ACC112 (cell line): ENCODE data around the gene ACTL10.

Experiments
- H2AFZ ChIP-seq: fragments of 200-600 bp; sonication (generic); one replicate; pipeline ENCODE4 v1.6.0; 2017; ENCODE audit warnings: antibody characterized with exemption, low read length; ENCODE audit not compliant: unreplicated experiment
- H3K27ac ChIP-seq: fragments of 200-600 bp; sonication (generic); 2 replicates; pipeline ENCODE4 v1.5.1; 2014; ENCODE audit warnings: low read depth, mild to moderate bottlenecking, antibody characterized with exemption, low read length, moderate library complexity
- H3K27me3 ChIP-seq: fragments of 200-600 bp; sonication (generic); 2 replicates; pipeline ENCODE4 v1.6.1; 2014; ENCODE audit warnings: mild to moderate bottlenecking, antibody characterized with exemption, low read length, moderate library complexity, mixed read lengths; ENCODE audit not compliant: insufficient read depth
- H3K36me3 ChIP-seq: fragments of 200-600 bp; sonication (generic); 2 replicates; pipeline ENCODE4 v1.6.1; 2016; ENCODE audit warnings: mild to moderate bottlenecking, antibody characterized with exemption, low read length, moderate library complexity, mixed read lengths; ENCODE audit not compliant: insufficient read depth
- H3K4me1 ChIP-seq: fragments of 200-600 bp; sonication (generic); one replicate; pipeline ENCODE4 v1.6.1; 2016; ENCODE audit warnings: low read length, mixed read lengths; ENCODE audit not compliant: insufficient read depth, unreplicated experiment, control insufficient read depth
- H3K4me3 ChIP-seq: fragments of 200-600 bp; sonication (generic); 2 replicates; pipeline ENCODE4 v1.5.1; 2014; ENCODE audit warnings: mild to moderate bottlenecking, low read depth, low read length
- H3K79me2 ChIP-seq: fragments of 200-600 bp; sonication (generic); one replicate; pipeline ENCODE4 v1.6.0; 2016; ENCODE audit warnings: low read length; ENCODE audit not compliant: control insufficient read depth, unreplicated experiment, insufficient read depth

The ACTL10 gene

DNA sequence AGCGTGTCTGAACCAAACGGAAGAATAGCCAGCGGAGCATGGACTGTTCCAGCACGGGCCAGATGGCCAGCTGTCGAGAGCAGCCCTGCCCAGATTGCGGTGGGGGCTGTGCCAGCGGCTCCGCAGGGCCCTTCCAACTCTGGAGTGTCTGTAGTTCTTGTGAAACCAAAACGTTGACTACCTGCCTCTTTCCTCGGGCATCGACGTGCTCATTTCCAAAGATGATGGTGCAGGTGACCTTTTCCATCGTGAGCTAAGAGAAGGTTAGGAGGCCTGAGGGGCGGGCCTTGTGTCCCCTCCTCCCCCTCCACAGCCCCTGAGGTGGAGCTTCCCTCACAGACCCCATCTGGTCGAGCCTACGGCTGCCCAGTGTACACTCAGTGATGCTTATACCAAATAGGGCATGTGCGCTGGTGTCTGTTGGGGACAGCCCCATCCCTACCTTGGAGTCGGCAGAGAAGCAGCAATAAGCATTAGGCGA is 17.5 kb upstream of the ACTL10 start:
- H2AFZ ChIP-seq, result no peak overlapping the region
- no peak overlapping the region for H3K27ac ChIP-seq
- peaks cover 21% of the 10 kb centered on the region for H3K4me1 ChIP-seq
- no peaks in the 10 kb centered on the region for H3K79me2 ChIP-seq
- H3K36me3 ChIP-seq, result peaks cover 9% of the 10 kb centered on the region
- H3K4me3 ChIP-seq, result no peak overlapping the region
- H3K27me3 ChIP-seq, result no peaks in the 10 kb centered on the region

DNA sequence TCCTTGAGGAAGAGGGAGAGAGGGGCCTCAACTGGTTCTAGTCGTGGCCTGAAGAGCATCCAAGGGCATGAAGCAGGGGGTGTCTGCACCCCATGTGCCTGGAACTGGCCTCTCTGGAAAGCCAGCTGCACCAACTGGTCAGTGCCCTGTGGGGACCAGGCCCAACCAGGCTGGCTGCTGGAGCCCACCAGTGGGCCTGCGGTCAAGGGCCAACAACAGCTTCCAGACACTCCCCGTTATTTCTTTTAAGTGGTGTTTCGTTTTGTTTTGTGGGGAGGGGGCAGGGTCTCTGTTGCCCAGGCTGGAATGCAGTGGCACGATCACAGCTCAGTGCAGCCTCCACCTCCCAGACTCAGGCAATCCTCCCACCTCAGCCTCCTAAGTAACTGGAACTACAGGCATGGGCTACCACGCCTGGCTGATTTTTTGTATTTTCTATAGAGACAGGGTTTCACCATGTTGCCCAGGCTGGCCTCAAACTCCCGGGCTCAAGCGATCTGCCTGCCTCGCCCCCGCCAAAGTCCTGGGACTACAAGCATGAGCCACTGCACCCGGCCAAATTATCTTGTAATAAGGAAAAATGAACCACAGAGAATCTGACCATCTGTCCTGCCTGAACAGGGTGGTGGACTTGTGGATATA is 16.5 kb upstream of the ACTL10 start:
- Histone ChIP-seq H3K27me3 (no peaks in the 10 kb centered on the region), H2AFZ (no peak overlapping the region), H3K79me2 (no peaks in the 10 kb centered on the region), H3K4me1 (peaks cover 21% of the 10 kb centered on the region), H3K27ac (no peak overlapping the region), H3K36me3 (peaks cover 6% of the 10 kb centered on the region), H3K4me3 (no peak overlapping the region)

DNA sequence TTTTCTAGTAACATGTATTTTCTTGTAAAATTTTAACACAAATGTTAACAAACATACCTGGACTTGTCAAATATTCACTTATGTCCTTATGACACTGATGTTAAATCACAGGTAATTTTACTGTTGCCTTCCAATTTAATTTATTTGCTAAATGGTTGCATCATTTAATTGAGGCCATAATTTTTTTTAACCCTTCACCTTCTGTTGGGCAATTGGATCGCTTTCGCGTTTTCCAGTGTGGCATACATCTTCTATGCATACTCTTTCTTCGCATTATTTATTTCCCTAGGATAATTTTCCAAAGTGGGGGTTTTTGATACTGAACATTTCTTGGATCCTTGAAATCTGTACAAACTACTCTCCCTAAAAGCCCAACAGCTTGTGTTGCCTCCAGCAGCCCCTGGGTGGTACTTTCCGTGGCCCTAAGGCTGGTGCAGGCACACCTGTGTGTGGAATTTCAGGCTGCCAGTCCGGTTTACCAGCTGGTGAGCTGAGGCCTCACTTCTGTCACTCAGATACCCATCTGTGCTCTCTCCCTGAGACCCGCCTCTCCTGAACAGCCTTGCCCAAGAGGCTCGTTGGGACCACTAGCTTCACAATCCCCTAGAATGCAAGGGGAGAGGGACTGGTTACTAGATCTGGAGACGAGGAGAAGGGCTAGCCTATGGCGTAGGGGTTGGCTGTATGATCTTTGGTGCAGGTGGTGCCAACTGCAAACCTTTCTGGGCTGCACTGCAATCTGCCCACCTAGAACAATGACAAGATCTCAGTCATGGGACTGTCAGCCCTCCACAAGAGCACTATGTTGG is 15.8 kb upstream of the ACTL10 start:
- no peak overlapping the region for H3K27ac ChIP-seq
- no peaks in the 10 kb centered on the region for H3K79me2 ChIP-seq
- peaks cover 21% of the 10 kb centered on the region for H3K4me1 ChIP-seq
- no peaks in the 10 kb centered on the region for H3K36me3 ChIP-seq
- H3K4me3 ChIP-seq, result no peak overlapping the region
- no peaks in the 10 kb centered on the region for H3K27me3 ChIP-seq
- H2AFZ ChIP-seq, result no peak overlapping the region

DNA sequence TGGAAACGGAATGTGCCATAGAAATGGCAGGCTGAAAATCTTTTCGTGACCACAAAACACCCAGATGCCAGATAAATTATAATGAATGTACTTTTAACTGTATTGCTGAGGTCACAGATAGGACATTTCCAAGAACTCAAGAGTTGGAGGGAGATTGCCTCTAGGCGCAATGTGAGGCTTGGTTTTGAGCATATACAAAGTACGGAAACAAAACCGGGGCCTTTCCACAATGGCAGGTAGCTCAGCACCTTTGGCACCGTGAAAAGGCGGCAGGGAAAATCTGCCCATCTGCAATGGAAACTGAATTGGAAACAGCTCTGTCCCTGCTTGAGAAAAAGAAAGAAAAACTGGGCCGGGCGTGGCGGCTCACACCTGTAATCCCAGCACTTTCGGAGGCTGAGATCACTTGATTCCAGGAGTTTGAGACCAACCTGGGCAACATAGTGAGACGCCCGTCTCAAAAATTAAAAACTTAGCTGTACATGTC is 15.1 kb upstream of the ACTL10 start:
- no peaks in the 10 kb centered on the region for H3K79me2 ChIP-seq
- no peak overlapping the region for H3K27ac ChIP-seq
- H3K4me1 ChIP-seq, result peaks cover 21% of the 10 kb centered on the region
- H3K27me3 ChIP-seq, result no peaks in the 10 kb centered on the region
- no peak overlapping the region for H3K4me3 ChIP-seq
- no peak overlapping the region for H2AFZ ChIP-seq
- H3K36me3 ChIP-seq, result no peaks in the 10 kb centered on the region

DNA sequence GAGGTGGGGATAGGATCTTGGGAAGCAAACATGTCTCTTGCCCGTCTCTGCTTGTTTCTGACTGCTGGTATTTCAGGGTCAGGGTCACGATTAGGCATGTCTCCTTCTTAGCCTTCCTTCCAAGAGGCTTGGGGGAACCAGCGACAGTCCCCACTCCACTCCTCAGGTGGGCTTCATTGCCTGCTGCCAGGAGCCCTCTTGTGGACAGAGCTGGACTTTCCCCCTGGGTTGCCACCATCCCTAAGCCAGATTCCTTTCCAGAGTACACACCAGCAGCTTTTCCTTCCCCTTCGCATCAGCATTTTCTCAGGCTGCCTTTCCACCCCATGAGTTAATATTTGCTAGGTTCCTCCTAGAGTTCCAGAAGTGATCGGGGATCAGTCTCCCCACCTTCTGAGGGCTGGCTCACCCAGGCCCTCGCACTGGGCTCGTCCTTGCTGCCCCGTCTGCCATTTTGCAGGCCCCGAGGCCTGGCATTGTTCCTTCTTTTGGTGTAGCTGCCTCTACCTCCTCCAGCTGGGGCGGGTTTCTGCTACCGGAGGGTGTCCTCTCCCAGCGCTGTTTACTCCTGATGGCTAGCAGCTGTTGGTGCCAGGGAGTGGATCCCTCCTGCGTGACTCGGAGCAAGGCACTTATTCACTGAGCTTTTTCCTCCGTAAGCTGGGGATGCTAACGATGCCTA is 13.4 kb upstream of the ACTL10 start:
- no peaks in the 10 kb centered on the region for H3K36me3 ChIP-seq
- H3K27ac ChIP-seq, result no peak overlapping the region
- H3K79me2 ChIP-seq, result no peaks in the 10 kb centered on the region
- H3K27me3 ChIP-seq, result no peaks in the 10 kb centered on the region
- no peak overlapping the region for H2AFZ ChIP-seq
- no peak overlapping the region for H3K4me3 ChIP-seq
- peaks cover 6% of the 10 kb centered on the region for H3K4me1 ChIP-seq

DNA sequence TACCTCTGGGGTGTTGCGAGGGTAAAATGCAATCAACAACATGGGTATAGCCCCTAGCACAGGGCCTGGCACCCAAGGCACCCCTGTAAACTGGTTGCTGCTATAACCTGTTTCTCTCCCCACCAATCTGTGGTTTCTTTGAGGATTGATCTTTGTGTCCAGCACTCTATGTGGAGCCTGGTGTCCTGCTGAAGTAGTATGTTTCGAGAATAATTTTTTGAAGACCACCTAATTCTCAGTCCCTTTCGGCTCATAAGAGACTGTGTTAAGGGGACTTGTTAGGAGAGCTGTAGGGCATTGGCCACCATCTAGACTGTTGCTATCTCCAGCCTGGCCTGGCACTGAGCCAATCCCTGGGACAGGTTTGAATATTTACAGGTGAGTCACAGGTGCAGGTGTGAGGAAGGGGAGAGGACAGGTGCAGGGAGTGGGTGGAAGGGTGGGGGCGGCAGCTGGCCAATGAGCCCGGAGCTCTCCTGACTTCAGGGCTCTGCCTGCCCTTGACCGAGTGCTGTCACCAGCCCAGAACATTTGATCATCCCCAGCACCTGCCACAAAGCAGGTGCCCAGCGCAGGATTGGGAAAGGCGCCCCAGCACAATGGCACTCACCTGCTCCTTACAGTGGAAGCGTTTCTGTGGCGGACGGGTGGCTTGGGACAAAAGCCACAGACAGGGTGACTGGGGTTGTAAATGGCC is 12.7 kb upstream of the ACTL10 start:
- no peak overlapping the region for H2AFZ ChIP-seq
- no peaks in the 10 kb centered on the region for H3K4me1 ChIP-seq
- H3K36me3 ChIP-seq, result no peaks in the 10 kb centered on the region

DNA sequence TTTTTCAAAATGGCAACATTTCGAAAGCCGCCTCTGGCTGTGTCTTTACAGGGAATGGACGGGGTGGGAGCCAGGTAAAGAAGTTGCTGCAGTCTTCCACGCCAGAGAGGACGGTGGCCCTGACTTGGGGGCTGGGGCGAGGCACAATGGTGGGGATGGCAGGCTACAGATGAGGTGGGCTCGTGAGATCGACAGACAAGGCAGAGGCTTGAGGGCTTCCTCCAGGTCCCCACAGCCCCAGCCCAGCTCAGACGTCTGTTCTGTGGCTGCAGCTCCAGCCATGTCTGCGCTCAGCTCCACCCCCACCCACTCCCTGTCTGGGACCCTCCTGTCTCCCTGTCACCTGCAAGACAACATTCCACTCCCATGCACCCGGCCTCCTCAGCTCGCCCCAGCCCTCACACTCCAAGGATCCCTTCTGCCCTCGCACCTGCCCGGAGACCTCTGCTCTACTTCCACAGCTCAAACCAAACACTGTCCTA is 12.0 kb upstream of the ACTL10 start:
- Histone ChIP-seq H3K79me2 (no peaks in the 10 kb centered on the region), H3K27me3 (no peaks in the 10 kb centered on the region), H2AFZ (no peak overlapping the region), H3K27ac (no peak overlapping the region), H3K4me1 (no peaks in the 10 kb centered on the region), H3K36me3 (no peaks in the 10 kb centered on the region), H3K4me3 (no peak overlapping the region)

More for the DNA sequence above, 12.7 kb upstream of the ACTL10 start:
- Histone ChIP-seq H3K27me3 (no peaks in the 10 kb centered on the region), H3K4me3 (no peak overlapping the region), H3K27ac (no peak overlapping the region), H3K79me2 (no peaks in the 10 kb centered on the region)

DNA sequence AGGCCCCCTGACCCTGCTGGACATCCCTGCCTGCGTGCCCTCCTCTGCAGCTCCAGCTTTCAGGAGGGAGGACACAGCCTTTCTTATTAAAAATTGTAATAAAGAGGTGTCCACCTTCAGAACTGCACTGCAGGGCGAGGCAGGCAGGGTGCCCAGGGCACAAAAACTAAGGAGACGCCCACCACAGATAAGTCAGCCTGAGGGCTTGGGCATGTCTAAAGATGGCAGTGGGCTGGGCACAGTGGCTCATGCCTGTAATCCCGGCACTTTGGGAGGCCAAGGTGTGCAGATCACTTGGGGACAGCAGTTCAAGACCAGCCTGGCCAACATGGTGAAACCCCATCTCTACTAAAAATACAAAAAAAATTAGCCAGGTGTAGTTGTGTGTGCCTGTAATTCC is 11.6 kb upstream of the ACTL10 start:
- Histone ChIP-seq H3K27ac (no peak overlapping the region), H3K4me3 (no peak overlapping the region), H2AFZ (no peak overlapping the region), H3K79me2 (no peaks in the 10 kb centered on the region), H3K4me1 (no peaks in the 10 kb centered on the region), H3K27me3 (no peaks in the 10 kb centered on the region), H3K36me3 (no peaks in the 10 kb centered on the region)

DNA sequence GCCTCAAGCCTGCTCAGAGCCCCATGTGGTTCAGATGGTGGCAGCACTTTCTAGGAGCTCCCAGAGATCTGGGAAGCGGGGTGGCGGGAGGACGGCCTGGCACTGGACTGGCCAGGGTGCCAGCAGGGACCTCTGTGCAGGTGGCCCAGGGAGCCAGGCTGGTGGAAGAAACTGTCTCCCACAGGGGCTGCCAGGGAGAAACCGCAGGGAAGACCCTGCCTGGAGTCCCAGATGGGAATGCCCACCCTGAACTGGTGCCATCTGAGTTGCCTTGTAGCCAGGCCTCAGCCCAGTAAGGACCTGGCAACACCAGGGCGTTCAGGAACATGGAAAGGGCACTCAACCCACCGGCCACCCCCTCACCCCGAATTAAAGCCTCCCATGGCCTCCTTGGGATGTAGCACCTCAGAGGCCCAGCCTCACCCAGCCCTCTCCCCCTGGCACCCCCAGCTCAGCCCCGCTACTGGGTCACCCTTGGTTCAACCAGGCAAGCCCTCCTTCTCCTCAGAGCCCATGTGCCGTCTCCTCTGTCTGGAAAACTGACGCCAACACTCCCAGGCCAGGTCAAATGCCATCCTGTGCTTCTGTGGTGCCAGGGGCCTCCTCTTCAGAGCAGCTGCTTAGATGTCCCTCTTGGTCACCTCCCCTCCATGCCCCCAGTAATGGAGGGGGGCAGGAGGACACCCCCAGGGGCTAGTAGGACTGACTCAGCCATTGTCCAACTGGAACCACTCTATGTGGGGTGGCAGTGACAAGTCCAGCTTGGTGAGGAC is 10.5 kb upstream of the ACTL10 start:
- H2AFZ ChIP-seq, result no peak overlapping the region
- no peaks in the 10 kb centered on the region for H3K79me2 ChIP-seq
- H3K27ac ChIP-seq, result no peak overlapping the region

More for the DNA sequence above, 10.5 kb upstream of the ACTL10 start:
- no peaks in the 10 kb centered on the region for H3K4me1 ChIP-seq
- no peak overlapping the region for H3K4me3 ChIP-seq
- no peaks in the 10 kb centered on the region for H3K36me3 ChIP-seq
- no peaks in the 10 kb centered on the region for H3K27me3 ChIP-seq
